ENCODE measurements around the gene RARA.

RARA gene

DNA sequence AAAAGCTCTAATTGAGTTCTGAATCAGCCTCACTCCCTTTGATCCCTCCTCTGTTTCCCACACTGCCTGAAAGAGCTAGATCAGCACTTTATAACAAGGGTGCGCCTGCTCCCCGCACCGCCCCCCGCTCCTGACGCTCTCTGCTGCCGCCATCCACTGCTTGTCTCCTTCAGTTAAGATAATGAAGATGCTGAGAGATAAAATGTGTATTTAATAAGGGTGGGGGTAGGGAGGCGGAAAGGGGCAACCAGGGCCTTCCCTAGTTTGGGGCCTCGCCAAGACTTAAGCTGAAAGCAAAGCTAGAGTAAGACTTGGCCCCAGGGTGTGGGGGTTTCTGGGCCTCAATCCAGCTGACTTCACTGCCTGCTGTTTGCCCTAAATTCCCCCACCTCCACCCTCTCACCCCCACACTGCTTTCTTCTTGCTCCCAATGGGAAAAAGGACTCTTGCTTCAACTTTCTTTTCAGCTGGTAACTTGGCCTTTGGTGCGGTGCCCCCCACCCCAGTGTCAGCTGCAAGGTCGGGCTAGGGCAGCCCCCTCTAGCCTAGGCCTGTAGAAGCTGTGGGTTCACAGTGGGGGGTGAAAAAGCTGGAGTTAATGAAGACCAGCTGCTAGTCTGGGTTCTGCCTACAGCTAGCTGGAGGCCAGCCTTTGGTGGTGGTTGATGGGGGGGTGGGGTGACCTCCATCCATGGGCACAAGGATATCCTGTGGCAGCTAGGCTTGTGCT is 1.8 kb upstream of the RARA start:
- TF ChIP-seq, protein P1, sequence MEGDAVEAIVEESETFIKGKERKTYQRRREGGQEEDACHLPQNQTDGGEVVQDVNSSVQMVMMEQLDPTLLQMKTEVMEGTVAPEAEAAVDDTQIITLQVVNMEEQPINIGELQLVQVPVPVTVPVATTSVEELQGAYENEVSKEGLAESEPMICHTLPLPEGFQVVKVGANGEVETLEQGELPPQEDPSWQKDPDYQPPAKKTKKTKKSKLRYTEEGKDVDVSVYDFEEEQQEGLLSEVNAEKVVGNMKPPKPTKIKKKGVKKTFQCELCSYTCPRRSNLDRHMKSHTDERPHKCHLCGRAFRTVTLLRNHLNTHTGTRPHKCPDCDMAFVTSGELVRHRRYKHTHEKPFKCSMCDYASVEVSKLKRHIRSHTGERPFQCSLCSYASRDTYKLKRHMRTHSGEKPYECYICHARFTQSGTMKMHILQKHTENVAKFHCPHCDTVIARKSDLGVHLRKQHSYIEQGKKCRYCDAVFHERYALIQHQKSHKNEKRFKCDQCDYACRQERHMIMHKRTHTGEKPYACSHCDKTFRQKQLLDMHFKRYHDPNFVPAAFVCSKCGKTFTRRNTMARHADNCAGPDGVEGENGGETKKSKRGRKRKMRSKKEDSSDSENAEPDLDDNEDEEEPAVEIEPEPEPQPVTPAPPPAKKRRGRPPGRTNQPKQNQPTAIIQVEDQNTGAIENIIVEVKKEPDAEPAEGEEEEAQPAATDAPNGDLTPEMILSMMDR (IDR thresholded peaks at IDR 0.05; ENCODE audit: low read depth, low read length) = no peak
- H3K4me3 ChIP-seq (ENCODE audit: low read depth, low read length) = no peak overlapping the region

DNA sequence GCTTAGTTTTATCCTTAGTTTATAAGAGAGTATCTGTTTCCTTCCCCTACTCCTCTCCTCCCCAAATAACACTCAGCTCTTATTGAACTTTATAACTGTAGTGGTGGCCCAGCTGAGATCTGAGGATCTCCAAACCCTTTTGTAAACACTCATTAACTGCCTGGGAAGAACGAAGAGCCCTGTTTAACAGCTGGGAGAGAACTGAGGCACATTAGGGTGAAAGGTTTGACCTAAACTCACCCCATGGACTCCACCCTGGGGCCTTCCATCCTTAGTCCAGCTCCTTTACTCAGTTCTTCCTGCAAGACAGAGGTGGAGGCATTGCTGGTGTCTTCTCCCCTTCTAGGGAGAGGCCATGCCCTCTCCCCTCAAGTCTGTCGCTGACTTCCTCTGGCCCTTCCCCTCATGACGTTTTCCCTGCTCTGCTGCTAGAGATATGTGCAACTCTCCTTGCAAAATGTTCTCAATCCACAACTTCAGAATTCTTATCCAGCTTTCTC is 1.2 kb upstream of the RARA start:
- TF ChIP-seq, protein P1 (IDR thresholded peaks at IDR 0.05; ENCODE audit: low read depth, low read length) = no peak
- H3K4me3 ChIP-seq (ENCODE audit: low read depth, low read length) = no peak overlapping the region

DNA sequence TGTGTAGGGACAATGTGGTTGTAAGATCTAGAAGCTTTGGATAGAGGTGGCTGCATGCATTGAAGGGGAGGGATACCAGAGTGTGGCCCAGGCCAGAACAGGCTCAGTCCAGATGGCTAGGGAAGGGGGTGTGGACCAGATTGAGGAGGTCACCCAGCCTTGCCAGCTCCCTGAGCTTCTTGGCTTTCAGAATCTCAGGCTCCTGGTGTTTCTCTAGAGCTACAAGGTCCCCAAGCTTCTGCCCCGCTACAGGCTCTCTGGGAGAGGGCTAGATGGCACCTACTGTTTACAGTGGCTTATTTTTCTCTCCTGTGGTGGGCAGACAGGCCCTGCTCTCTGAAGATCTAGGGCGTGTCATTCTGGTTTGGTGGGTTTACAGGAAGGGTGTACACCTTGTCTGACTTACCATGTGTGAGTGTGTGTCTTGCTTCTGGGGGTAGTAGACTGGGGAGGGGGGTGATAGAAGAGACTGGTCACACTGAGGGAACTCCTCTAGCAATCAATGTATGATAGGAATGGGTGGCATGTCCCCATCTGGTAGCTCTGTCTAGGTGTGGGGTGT is 1.1 kb downstream of the RARA start:
- TF ChIP-seq, protein P1 (IDR thresholded peaks at IDR 0.05; ENCODE audit: low read depth, low read length) = no peak
- H3K4me3 ChIP-seq (ENCODE audit: low read depth, low read length) = no peak overlapping the region

DNA sequence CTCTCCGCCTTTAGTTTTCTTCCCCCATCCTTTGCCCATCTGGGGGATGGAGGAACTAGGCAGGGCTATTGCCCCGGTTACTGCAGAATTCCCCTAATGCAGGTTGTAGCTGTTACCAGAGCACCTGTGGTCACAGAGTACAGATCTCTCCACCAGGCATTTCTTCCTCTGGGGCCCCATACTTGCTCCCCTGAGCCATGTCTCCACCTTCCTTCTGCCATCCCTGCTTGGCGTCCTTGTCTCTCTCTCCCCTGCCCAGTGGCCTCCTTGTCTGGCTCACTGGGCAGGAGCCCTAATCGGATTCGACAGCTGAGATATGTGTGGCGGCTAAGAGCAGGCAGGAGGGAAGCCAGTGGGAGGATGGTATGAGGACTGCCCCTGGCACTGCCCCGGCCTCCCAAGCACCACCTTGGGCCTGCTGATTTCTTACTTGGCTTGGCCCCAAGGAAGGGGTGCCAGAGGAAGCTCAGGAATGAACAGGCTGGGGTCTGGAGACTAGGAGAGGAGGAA is 2.0 kb downstream of the RARA start:
- TF ChIP-seq, protein P1 (IDR thresholded peaks at IDR 0.05; ENCODE audit: low read depth, low read length) = no peak

DNA sequence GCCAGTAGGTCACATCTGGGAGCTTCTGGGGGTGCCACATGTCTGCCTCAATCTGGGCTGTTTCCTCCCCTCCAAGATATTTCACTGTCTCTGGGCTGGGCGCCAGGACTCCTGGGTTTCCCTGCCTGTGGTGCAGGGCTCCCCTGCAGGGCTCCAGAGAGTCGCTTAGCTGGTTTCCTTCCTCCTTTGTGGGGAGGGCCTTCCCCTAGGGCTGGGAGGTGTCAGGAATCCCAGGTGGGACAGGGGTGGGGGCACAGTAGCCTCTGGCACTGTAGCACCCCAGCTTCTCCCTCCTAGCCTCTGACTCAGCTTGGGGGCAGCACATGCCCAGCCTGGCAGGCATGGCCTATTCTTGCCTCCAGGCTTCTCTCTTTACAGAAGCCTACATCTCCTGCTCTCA is 2.6 kb downstream of the RARA start:
- TF ChIP-seq, protein P1 (IDR thresholded peaks at IDR 0.05; ENCODE audit: low read depth, low read length) = no peak
- no peak overlapping the region for H3K4me3 ChIP-seq (ENCODE audit: low read depth, low read length)

More for the DNA sequence above, 2.0 kb downstream of the RARA start:
- H3K4me3 ChIP-seq (ENCODE audit: low read depth, low read length) = no peak overlapping the region

DNA sequence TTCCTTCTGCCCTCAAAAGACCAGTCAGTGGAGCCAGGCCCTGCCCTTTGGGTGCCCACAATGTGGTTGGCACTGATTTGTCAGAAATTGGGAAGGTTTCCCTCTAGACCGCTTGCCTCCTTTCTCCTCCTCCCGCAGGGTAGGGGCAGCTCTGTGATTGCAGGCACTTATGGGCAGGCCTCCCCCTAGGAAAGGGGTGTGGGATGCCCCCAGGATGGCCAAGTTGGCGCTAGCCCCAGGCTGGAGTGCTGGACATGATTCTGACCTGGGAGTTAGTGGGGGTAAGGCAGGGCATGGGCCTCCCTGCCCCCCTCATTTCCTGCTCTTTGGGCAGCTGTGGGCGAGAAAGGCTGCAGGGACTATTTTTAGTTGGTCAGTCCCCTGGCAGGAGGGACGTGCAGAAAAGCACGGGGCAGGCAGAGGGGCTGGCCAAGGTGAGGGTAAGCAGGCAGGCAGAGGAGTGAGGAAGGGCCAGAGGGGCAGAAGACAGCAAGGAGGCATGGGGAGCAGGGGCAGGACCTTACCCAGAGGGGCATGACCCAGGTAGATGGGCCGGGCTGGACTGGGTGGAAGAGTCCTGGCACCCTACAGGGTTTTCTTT is 3.3 kb downstream of the RARA start:
- TF ChIP-seq, protein P1 (IDR thresholded peaks at IDR 0.05; ENCODE audit: low read depth, low read length) = no peak
- no peak overlapping the region for H3K4me3 ChIP-seq (ENCODE audit: low read depth, low read length)

Measured in WI38 (cell line).